MCF 10A (cell line): ENCODE results near the gene SUN5. TPM values are rescaled to one million over a fixed set of nuclear protein-coding genes. Genes with fewer than 3 reads are reported as not detected.

ENCODE experiments used
- BruUV-seq: library from RNA; stranded (reverse); fragments of 400-500 nt; replicated peaks from 2 replicates; lab custom pipeline; 2021; lab: Mats Ljungman, UMichigan
- CTCF ChIA-PET: fragments of 300-600 bp; sonication (Branson Sonifier 250); formaldehyde crosslinking; extraction: SDS; loops from one replicate; lab custom pipeline; 2021; ENCODE audit warnings: antibody characterized with exemption, inconsistent platforms; lab: Yijun Ruan, JAX
- POLR2A ChIA-PET: fragments of 300-600, 350-650 bp; sonication (Branson Sonifier 250); formaldehyde crosslinking; extraction: SDS; loops from one replicate; lab custom pipeline; 2020; ENCODE audit warnings: antibody characterized with exemption, inconsistent platforms; lab: Yijun Ruan, JAX
- DNase-seq: peaks from one replicate; pipeline ENCODE4 v3.0.0-alpha.2; 2018; ENCODE audit not compliant: unreplicated experiment
- H3K27ac Mint-ChIP-seq: one replicate; pipeline ENCODE4 v1.8.0; 2022; ENCODE audit warnings: mild to moderate bottlenecking, low read depth, mixed read lengths; ENCODE audit not compliant: unreplicated experiment
- H3K27me3 Mint-ChIP-seq: one replicate; pipeline ENCODE4 v1.8.0; 2022; ENCODE audit warnings: mixed read lengths; ENCODE audit not compliant: insufficient read depth, unreplicated experiment
- H3K36me3 Mint-ChIP-seq: one replicate; pipeline ENCODE4 v1.8.0; 2022; ENCODE audit warnings: mild to moderate bottlenecking, moderate library complexity, mixed read lengths; ENCODE audit not compliant: insufficient read depth, unreplicated experiment
- H3K4me1 Mint-ChIP-seq: one replicate; pipeline ENCODE4 v1.8.0; 2022; ENCODE audit warnings: mixed read lengths; ENCODE audit not compliant: insufficient read depth, unreplicated experiment
- H3K4me3 Mint-ChIP-seq: one replicate; pipeline ENCODE4 v1.8.0; 2022; ENCODE audit warnings: mild to moderate bottlenecking, moderate library complexity, mixed read lengths; ENCODE audit not compliant: unreplicated experiment
- H3K9me3 Mint-ChIP-seq: one replicate; pipeline ENCODE4 v1.8.0; 2022; ENCODE audit warnings: mixed read lengths; ENCODE audit not compliant: unreplicated experiment
- intact Hi-C: fragments of 100-400 bp; cut with micrococcal nuclease; formaldehyde crosslinking; loops from 2 replicates; pipeline ENCODE4 v1.14.1; 2022
- total RNA-seq: library from RNA; stranded (reverse); gene quantifications from 2 replicates; pipeline ENCODE4 v1.2.3, GENCODE V29; 2022
- TF ChIP-seq, protein P1 (sequence below): fragments of 200-600 bp; IDR thresholded peaks from one replicate; pipeline ENCODE4 v1.8.0; 2022; ENCODE audit warnings: antibody characterized with exemption, mild to moderate bottlenecking; ENCODE audit not compliant: unreplicated experiment

The SUN5 gene
- total RNA-seq, 1 experiment from 2014 or later: not detected

DNA sequence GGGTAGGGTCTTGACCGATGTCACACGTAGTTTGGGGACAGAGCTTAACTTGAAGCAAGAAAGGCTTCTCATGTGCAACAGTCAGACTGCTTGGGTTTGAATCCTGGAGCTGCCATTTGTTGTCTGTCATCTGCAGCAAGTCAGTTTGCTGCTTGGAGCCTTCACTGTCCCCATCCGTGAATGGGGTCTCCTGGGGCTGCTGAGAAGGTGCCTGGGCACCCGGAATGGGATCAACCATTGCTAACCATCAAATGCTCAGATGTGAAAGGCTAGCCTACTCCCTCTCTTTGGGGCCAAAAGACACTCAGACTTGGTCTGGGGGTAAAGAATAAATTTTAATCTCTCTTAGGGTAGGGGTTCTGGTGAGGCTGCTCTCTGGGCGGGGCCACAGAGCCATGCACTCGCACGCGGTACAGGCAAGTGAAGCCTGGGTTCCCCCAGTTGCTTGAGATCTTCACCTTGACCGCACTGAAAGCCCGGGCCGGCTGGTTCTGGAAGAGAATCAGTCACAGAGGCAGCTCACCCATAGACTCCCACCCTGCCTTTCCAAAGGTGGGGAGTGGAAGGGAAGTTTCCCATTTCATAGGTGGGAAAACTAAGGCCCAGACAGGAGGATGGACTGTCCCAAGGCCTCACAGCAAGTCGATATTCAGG is 20.6 kb downstream of the SUN5 start:
- Mint-ChIP-seq H3K27ac (no peak overlapping the region), H3K4me3 (no peak overlapping the region), H3K36me3 (no peaks in the 10 kb centered on the region), H3K9me3 (no peaks in the 10 kb centered on the region), H3K4me1 (no peaks in the 10 kb centered on the region), H3K27me3 (peaks cover 35% of the 10 kb centered on the region)
- no TSS peak for BruUV-seq
- TF ChIP-seq, protein P1, sequence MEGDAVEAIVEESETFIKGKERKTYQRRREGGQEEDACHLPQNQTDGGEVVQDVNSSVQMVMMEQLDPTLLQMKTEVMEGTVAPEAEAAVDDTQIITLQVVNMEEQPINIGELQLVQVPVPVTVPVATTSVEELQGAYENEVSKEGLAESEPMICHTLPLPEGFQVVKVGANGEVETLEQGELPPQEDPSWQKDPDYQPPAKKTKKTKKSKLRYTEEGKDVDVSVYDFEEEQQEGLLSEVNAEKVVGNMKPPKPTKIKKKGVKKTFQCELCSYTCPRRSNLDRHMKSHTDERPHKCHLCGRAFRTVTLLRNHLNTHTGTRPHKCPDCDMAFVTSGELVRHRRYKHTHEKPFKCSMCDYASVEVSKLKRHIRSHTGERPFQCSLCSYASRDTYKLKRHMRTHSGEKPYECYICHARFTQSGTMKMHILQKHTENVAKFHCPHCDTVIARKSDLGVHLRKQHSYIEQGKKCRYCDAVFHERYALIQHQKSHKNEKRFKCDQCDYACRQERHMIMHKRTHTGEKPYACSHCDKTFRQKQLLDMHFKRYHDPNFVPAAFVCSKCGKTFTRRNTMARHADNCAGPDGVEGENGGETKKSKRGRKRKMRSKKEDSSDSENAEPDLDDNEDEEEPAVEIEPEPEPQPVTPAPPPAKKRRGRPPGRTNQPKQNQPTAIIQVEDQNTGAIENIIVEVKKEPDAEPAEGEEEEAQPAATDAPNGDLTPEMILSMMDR: no peak
- CTCF ChIA-PET: no interaction called here
- intact Hi-C loops: no loop called here
- no peak for DNase-seq
- POLR2A ChIA-PET: interaction anchor here (0.7 to 0.8 kb wide), 2 partner anchors 18 to 33 kb away, joined by 3 to 4 read pairs; no protein-coding TSS in a partner anchor

GRCh38 chr20:32982617-32983458 is 21.4 kb downstream of the SUN5 start:
- TF ChIP-seq, protein P1: no peak
- CTCF ChIA-PET: no interaction called here
- Mint-ChIP-seq H3K9me3 (no peaks in the 10 kb centered on the region), H3K4me1 (no peaks in the 10 kb centered on the region), H3K36me3 (no peaks in the 10 kb centered on the region), H3K27ac (no peak overlapping the region), H3K27me3 (peaks cover 42% of the 10 kb centered on the region), H3K4me3 (no peak overlapping the region)
- intact Hi-C loops: no loop called here
- POLR2A ChIA-PET: interaction anchor here (0.8 kb wide), 1 partner anchor 18 kb away, joined by 3 read pairs; no protein-coding TSS in a partner anchor
- DNase-seq: peak; percentile 16
- no TSS peak for BruUV-seq

DNA sequence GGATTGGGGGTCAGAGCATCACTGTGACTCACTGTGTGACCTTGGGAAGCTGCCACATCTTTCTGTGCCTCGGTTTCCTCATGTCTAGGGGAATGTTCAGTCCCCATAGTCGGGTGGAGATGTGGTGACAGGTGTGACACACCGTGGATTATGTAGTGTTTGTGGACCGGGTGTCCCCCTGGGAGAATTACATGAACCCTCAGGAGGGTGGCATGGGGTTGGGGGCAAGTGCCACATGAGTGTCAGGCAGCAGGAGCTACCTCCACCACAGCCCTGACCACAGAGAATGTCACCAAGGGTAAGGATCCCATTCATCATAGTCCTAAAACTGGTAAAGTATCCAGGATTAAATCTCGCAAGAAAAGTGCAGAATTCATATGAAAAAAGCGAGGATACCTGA is 23.2 kb downstream of the SUN5 start:
- Mint-ChIP-seq H3K36me3 (no peaks in the 10 kb centered on the region), H3K27ac (no peak overlapping the region), H3K4me1 (no peaks in the 10 kb centered on the region), H3K27me3 (peaks cover 47% of the 10 kb centered on the region), H3K4me3 (no peak overlapping the region), H3K9me3 (peaks cover 7% of the 10 kb centered on the region)
- no TSS peak for BruUV-seq
- TF ChIP-seq, protein P1: no peak
- ChIA-PET CTCF (interaction anchor here (0.6 kb wide), 1 partner anchor 19 kb away, joined by 3 read pairs; no protein-coding TSS in a partner anchor), POLR2A (no interaction called here)
- DNase-seq: no peak
- intact Hi-C loops: no loop called here
